Vagina (tissue), 2 donors: ENCODE data around the gene KCTD7. TPM values are rescaled to one million over a fixed set of nuclear protein-coding genes. Genes with fewer than 3 reads are reported as not detected.

Experiments used
- DNase-seq, 2 donors: peaks; one replicate each; pipeline ENCODE4 v3.0.0-alpha.2; 2017; ENCODE audit errors: extremely low spot score in 2 of 2
- H3K27ac ChIP-seq: fragments of 200-600 bp; sonication (generic); one replicate; pipeline ENCODE4 v1.5.1; 2019
- H3K27me3 ChIP-seq: fragments of 200-600 bp; sonication (generic); one replicate; pipeline ENCODE4 v1.5.1; 2019
- H3K36me3 ChIP-seq, 2 donors: fragments of 200-600 bp; sonication (generic); one replicate each; pipeline ENCODE4 v1.5.1; 2017 to 2019
- H3K4me1 ChIP-seq: fragments of 200-600 bp; sonication (generic); one replicate; pipeline ENCODE4 v1.5.1; 2019
- H3K4me3 ChIP-seq, 2 donors: fragments of 200-600 bp; sonication (generic); 1 replicate in 1 of 2; 2 replicates in 1 of 2; pipeline ENCODE4 v1.5.1; 2016 to 2019
- H3K9me3 ChIP-seq: fragments of 200-600 bp; sonication (generic); one replicate; pipeline ENCODE4 v1.5.1; 2019
- CTCF ChIP-seq, 3 experiments: fragments of 450-650 bp in 2 of 3; fragments of 200-600 bp in 1 of 3; sonication (generic) in 1 of 3; IDR thresholded peaks; one replicate each; pipeline ENCODE4 v1.5.1; 2017 to 2019; ENCODE audit warnings: antibody characterized with exemption in 3 of 3, mild to moderate bottlenecking in 2 of 3, moderate library complexity in 2 of 3
- POLR2A ChIP-seq, 2 donors: fragments of 450-650 bp; IDR thresholded peaks; one replicate each; pipeline ENCODE4 v1.6.1; 2017; ENCODE audit warnings: antibody characterized with exemption in 2 of 2, mild to moderate bottlenecking in 2 of 2, moderate library complexity in 2 of 2
- POLR2AphosphoS5 ChIP-seq, 2 donors: sonication (generic); formaldehyde crosslinking; IDR thresholded peaks; one replicate each; pipeline ENCODE4 v1.9.0; 2017; ENCODE audit warnings: antibody characterized with exemption in 2 of 2, mild to moderate bottlenecking in 2 of 2, low read depth in 1 of 2; ENCODE audit not compliant: insufficient read depth in 1 of 2
- intact Hi-C: fragments of 100-400 bp; cut with DNase I; formaldehyde crosslinking; loops from one replicate; pipeline ENCODE4 v1.15.1; 2023
- total RNA-seq: library from RNA; depleted of rRNA; stranded (reverse); fragments of >200 nt; gene quantifications from one replicate; pipeline ENCODE4 v1.2.3, GENCODE V29; 2016

The KCTD7 gene
- total RNA-seq, 1 donor from 2014 or later, result 20.6 TPM

DNA sequence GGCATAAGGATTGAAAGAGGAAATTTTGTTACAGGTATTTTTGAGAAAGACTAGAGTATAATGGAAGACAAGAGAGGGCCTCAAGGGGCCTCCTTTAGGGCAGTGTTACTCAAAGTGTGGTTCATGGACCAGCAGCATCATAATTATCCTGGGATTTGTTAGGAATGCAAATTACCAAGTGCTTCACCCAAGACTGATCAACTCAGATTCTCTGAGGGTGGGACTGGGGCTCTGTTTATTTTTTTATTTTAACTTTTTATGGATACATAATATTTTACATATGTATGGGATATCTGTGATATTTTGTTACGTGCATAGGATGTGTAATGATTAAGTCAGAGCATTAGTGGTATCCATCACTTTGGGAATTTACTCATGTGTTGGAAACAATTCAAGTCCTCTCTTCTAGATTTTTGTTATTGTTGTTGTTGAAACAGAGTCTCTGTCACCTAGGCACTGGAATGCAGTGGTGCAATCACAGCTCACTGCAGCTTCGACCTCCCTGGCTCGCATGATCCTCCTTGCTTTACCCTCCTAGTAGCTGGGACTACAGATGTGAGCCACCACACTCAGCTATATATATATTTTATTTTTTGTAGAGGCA is 2.2 kb upstream of the KCTD7 start:
- no peak for DNase-seq
- no peaks in the 10 kb centered on the region for H3K36me3 ChIP-seq
- intact Hi-C loops, result loop anchor here (5.0 kb wide), 1 partner anchor 34 kb away; no protein-coding TSS in a partner anchor
- no peak overlapping the region for H3K27ac ChIP-seq
- no peaks in the 10 kb centered on the region for H3K27me3 ChIP-seq
- no peak for TF ChIP-seq CTCF (IDR thresholded peaks at IDR 0.05)
- no peak for TF ChIP-seq POLR2AphosphoS5 (IDR thresholded peaks at IDR 0.05; ENCODE audit: insufficient read depth in 1 of 2, low read depth in 1 of 2)
- no peak for TF ChIP-seq POLR2A (IDR thresholded peaks at IDR 0.05)
- H3K4me1 ChIP-seq, result peaks cover 25% of the 10 kb centered on the region
- H3K9me3 ChIP-seq, result no peaks in the 10 kb centered on the region
- no peak overlapping the region for H3K4me3 ChIP-seq

DNA sequence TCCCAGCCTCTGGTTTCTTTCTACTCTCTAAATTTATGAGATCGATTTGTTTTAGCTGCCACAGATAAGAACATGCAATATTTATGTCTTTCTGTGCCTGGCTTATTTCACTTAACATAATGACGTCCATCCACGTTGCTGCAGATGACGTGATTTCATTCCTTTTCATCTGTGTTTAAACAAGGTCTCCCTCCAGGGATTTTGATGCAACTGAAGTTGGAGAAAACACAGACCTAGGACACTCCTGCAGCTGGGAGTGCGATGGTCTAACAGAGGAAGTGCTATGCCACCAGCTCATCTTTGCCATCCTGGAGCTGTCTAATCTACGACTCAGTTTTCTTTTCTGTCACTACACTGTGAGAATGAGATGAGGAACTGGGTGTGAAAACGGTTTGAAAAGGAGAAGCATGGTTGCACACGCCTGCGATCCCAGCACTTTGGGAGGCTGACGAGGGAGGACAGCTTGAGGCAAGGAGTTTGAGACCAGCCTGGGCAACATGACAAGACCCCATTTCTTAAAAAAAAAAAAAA is 1.5 kb upstream of the KCTD7 start:
- peak overlapping the region; percentile 98 for H3K27ac ChIP-seq
- H3K4me3 ChIP-seq, result peak overlapping the region in 1 of 2 donors; percentile 59
- no peaks in the 10 kb centered on the region for H3K27me3 ChIP-seq
- intact Hi-C loops, result loop anchor here (5.0 kb wide), 1 partner anchor 35 kb away; no protein-coding TSS in a partner anchor
- no peak for DNase-seq
- H3K4me1 ChIP-seq, result peaks cover 25% of the 10 kb centered on the region
- H3K36me3 ChIP-seq, result no peaks in the 10 kb centered on the region
- TF ChIP-seq CTCF (IDR thresholded peaks at IDR 0.05) (no peak), POLR2AphosphoS5 (IDR thresholded peaks at IDR 0.05; ENCODE audit: insufficient read depth in 1 of 2, low read depth in 1 of 2) (no peak), POLR2A (IDR thresholded peaks at IDR 0.05) (no peak)
- H3K9me3 ChIP-seq, result no peaks in the 10 kb centered on the region

DNA sequence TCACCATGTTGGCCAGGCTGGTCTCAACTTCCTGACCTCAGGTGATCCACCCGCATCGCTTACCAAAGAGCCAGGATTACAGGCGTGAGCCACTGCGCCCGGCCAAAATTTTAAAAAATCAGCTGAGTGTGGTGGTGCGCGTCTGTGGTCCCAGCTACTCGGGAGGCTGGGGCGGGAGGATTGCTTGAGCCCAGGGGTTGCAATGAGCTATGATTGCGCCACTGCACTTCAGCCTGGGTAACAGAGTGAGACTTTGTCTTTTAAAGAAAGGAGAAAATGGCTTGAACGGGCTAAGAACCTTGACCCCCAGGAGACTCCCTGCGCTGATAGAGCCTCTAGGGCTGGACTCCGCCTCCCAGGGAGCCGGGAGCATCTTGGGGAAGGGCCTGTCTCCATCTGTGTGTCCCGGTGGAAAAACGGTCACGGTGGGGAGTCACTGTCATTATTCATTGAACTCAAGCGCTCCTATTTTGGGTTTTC is 760 bp upstream of the KCTD7 start:
- Histone ChIP-seq H3K27ac (peak overlapping the region; percentile 98), H3K9me3 (no peaks in the 10 kb centered on the region), H3K4me1 (peaks cover 25% of the 10 kb centered on the region), H3K36me3 (no peaks in the 10 kb centered on the region), H3K4me3 (peak overlapping the region; percentile 59 to 89), H3K27me3 (no peaks in the 10 kb centered on the region)
- peak in 1 of 2 donors; percentile 92 for DNase-seq
- intact Hi-C loops, result loop anchor here (2.0 to 5.0 kb wide), 2 partner anchors 27 to 36 kb away; no protein-coding TSS in a partner anchor
- TF ChIP-seq POLR2A (IDR thresholded peaks at IDR 0.05) (no peak), CTCF (IDR thresholded peaks at IDR 0.05) (no peak), POLR2AphosphoS5 (IDR thresholded peaks at IDR 0.05; ENCODE audit: insufficient read depth in 1 of 2, low read depth in 1 of 2) (no peak)

DNA sequence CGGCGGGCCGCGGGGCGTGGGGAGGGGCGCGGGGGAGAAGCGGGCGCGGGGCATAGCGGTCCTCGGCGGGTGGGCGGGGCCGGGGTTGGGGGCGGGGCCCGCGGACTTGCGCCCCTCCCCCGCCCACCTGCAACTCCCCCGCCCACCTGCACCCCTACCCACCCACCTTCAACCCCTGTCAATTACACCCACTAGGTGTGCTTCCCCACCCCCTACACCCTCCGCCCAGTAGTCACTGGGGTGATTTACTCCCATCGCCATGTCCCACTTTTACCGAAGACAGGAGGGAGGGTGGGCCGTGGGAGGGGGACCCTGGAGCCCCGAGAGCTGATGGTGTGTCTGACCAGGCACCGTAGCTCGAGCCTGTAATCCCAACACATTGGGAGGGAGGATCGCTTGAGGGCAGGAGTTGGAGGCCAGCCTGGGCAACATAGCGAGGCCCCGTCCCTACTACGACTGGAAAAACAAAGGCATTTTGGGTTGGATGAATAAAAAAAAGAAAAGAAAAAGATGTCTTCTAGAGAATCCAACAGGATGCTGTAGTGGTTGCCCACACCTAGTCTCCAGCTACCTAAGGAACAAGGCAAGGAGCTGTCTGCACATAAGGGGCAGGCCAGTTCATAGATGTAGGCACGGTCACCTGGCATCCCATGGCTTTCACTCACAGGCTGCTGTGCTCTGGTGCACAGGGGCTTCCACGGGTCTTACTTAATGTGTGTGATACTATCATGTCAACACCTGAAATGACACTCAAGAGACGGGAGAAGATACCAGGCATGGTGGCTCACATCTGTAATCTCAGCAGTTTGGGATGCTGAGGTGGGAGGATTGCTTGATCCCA is 761 bp downstream of the KCTD7 start:
- peak overlapping the region; percentile 98 for H3K27ac ChIP-seq
- intact Hi-C loops, result loop anchor here (2.0 to 5.0 kb wide), 2 partner anchors 25 to 37 kb away; no protein-coding TSS in a partner anchor
- TF ChIP-seq POLR2AphosphoS5 (IDR thresholded peaks at IDR 0.05; ENCODE audit: insufficient read depth in 1 of 2, low read depth in 1 of 2), result no peak
- TF ChIP-seq POLR2A (IDR thresholded peaks at IDR 0.05), result no peak
- no peak for TF ChIP-seq CTCF (IDR thresholded peaks at IDR 0.05)
- H3K4me1 ChIP-seq, result peaks cover 25% of the 10 kb centered on the region
- no peaks in the 10 kb centered on the region for H3K36me3 ChIP-seq
- H3K4me3 ChIP-seq, result peak overlapping the region; percentile 59 to 89
- no peaks in the 10 kb centered on the region for H3K9me3 ChIP-seq
- no peaks in the 10 kb centered on the region for H3K27me3 ChIP-seq
- DNase-seq, result no peak
